Heart left ventricle (tissue), 16 donors: ENCODE data around the gene RAF1. TPM values are rescaled to one million over a fixed set of nuclear protein-coding genes. Genes with fewer than 3 reads are reported as not detected.

Source experiments
- ATAC-seq, 4 donors: fragments of 200-7000 bp; cut with Tn5 transposase; one replicate each; pipeline ENCODE4 v1.9.1; 2020 to 2022; ENCODE audit warnings: moderate library complexity in 4 of 4, mild to moderate bottlenecking in 3 of 4, moderate number of reproducible peaks in 1 of 4
- DNase-seq, 5 donors: peaks; one replicate each; pipeline ENCODE4 v3.0.0-alpha.2; 2020
- H3K27ac ChIP-seq, 12 donors: fragments of 200-600 bp; sonication (generic) in 4 of 12; one replicate each; pipeline versions ENCODE4 v1.5.0 to v1.8.0; 2016 to 2022; ENCODE audit warnings: mild to moderate bottlenecking in 2 of 12
- H3K27me3 ChIP-seq, 9 donors: fragments of 200-600 bp; sonication (generic) in 2 of 9; one replicate each; pipeline versions ENCODE4 v1.5.1 to v1.8.0; 2016 to 2022; ENCODE audit warnings: mild to moderate bottlenecking in 3 of 9
- H3K36me3 ChIP-seq, 9 donors: fragments of 200-600 bp; sonication (generic) in 2 of 9; one replicate each; pipeline versions ENCODE4 v1.5.0 to v1.8.0; 2018 to 2022; ENCODE audit warnings: mild to moderate bottlenecking in 2 of 9
- H3K4me1 ChIP-seq, 12 donors: fragments of 200-600 bp; sonication (generic) in 4 of 12; one replicate each; pipeline versions ENCODE4 v1.5.0 to v1.8.0; 2016 to 2022; ENCODE audit warnings: mild to moderate bottlenecking in 3 of 12
- H3K4me3 ChIP-seq, 12 donors: fragments of 200-600 bp; sonication (generic) in 4 of 12; one replicate each; pipeline versions ENCODE4 v1.5.0 to v1.8.0; 2017 to 2022; ENCODE audit warnings: mild to moderate bottlenecking in 9 of 12, moderate library complexity in 4 of 12
- H3K9me3 ChIP-seq, 12 donors: fragments of 200-600 bp; sonication (generic) in 4 of 12; one replicate each; pipeline versions ENCODE4 v1.5.0 to v1.8.0; 2016 to 2022; ENCODE audit warnings: mild to moderate bottlenecking in 1 of 12
- CTCF ChIP-seq, 12 donors: fragments of 200-600 bp; sonication (generic) in 4 of 12; IDR thresholded peaks; one replicate each; pipeline versions ENCODE4 v1.5.0 to v1.8.0; 2018 to 2022; ENCODE audit warnings: antibody characterized with exemption in 12 of 12, mild to moderate bottlenecking in 5 of 12
- POLR2A ChIP-seq, 2 donors: fragments of 450-650 bp; IDR thresholded peaks; one replicate each; pipeline ENCODE4 v1.6.1; 2017; ENCODE audit warnings: antibody characterized with exemption in 2 of 2, mild to moderate bottlenecking in 2 of 2, moderate library complexity in 2 of 2
- WGBS, 4 donors: extraction: QIAGEN DNeasy Blood & Tissue Kit in 2 of 4; methylation state at CpG; one replicate each; pipeline versions ENCODE4 v1.1.5 to v1.1.7; 2013 to 2018; 5-methylcytosine and 5-hydroxymethylcytosine counted together
- intact Hi-C, 10 donors: fragments of 100-400 bp; cut with DNase I; formaldehyde crosslinking; loops; one replicate each; pipeline versions ENCODE4 v1.11.1 to v1.14.2; 2022
- polyA plus RNA-seq, 2 donors: library from polyadenylated mRNA; stranded (reverse); fragments of 200-250 nt; gene quantifications; one replicate each; pipeline ENCODE4 v1.2.3, GENCODE V29; 2013
- total RNA-seq, 9 donors: library from RNA; depleted of rRNA in 2 of 9; stranded (reverse); fragments of >200 nt in 2 of 9; fragmentation: NEBNext Ultra II Directional in 3 of 9; extraction: Animal tissue kit (Norgen Biotek cat#: 25700) in 3 of 9; gene quantifications; one replicate each; pipeline versions ENCODE4 v1.1.0 to v1.2.4, GENCODE V29; 2016 to 2023
- donor health status: ischemic (EF 13 %, LVEDD 7.1; RV severe dilation, severe dysfunction).
- donor health status: healthy with polysubstance abuse.
- donor health status: DM: no; HTN: yes; CAD: no.
- donor health status: DM: no; HTN: no; CAD: no.
- donor health status: ischemic (EF 25% LVEDD 6.9; RV normal size, moderate dysfunction).
- donor health status: ischemic (EF 25% LVEDD 5.7; RV mildly dilated, moderate dysfunction).
- donor health status: healthy.
- donor health status: DM: yes; HTN: yes; CAD: no.
- donor health status: ischemic (EF 35%, LVEDD 5.7; RV mildly dilated, moderate dysfunction).
- donor health status: nonischemic (EF 11% LVEDD 7.7; RV severe dilation, severe dysfunction).
- donor health status: DM: yes; HTN: yes; CAD: no.
- donor health status: PGD.
- donor health status: ischemic (EF 29% LVEDD 5.4; RV normal size, mild dysfunction).
- donor health status: nonischemic (EF 23%, LVEDD 6.1; RV moderate dilation, normal function).

Gene RAF1
- total and polyA plus RNA-seq, 11 donors = 62.7 to 197 (median 135) TPM

DNA sequence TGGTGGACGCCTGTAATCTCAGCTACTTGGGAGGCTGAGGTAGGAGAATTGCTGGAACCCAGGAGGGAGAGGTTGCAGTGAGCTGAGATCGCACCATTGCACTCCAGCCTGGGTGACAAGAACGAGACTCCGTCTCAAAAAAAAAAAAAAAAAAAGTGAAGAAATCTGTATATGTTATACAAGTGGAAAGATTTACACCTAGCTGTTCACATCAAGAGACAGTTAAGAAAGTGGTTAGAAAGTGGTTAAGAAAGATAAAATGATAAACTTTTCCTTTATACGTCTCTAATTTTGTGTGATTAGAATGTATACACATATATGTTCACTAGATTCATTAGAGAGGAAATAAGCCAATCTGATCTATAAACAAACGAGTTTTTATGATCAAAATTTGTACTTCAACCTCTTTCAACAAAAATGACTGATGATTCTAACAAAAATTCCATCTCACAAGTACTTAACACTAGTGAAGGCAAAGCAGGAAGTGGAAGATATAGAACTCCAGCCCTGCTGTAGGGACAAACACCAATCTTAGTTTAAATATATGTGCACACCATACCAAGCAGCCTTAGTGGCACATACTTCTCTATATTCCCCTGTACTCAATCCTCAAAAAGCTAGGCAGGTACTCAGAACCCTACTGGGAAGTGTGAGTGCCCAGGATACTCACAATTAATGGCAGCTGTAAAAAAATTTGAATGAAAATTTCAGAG, 51.2 kb downstream of the RAF1 start:
- Histone ChIP-seq H3K36me3 (peaks cover 0 to 94% (median 79%) of the 10 kb centered on the region in 9 donors), H3K27me3 (no peaks in the 10 kb centered on the region), H3K9me3 (no peaks in the 10 kb centered on the region), H3K4me1 (peaks cover 0 to 33% (median 2%) of the 10 kb centered on the region in 12 donors), H3K4me3 (no peak overlapping the region), H3K27ac (no peak overlapping the region)
- TF ChIP-seq CTCF (IDR thresholded peaks at IDR 0.05) = no peak
- intact Hi-C loops = no loop called here
- peak in 1 of 4 donors; percentile 30 for ATAC-seq
- no peak for DNase-seq
- WGBS, 4 donors = 79 to 91% (median 85%) methylated on average over 6 of the region's 6 CpGs

DNA sequence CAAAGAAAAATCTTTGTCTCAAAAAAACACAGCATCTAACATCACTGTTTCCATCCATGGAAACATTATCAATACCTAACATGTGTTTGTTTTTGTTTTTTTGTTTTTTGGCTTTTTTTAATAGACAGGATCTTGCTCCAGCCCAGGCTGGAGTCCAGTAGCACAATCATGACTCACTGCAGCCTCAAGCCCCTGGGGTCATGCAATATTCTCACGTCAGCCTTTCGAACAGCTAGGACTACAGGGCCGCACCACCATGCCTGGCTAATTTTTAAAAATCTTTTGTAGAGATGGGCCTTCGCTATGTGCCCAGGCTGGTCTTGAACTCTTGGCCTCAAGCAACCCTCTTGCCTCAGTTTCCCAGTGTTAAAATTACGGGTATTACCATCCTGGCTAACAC, 52.8 kb downstream of the RAF1 start:
- intact Hi-C loops = no loop called here
- Histone ChIP-seq H3K4me3 (no peak overlapping the region), H3K36me3 (peaks cover 0 to 94% (median 79%) of the 10 kb centered on the region in 9 donors), H3K27me3 (no peaks in the 10 kb centered on the region), H3K27ac (no peak overlapping the region), H3K9me3 (no peaks in the 10 kb centered on the region), H3K4me1 (peaks cover 0 to 31% (median 2%) of the 10 kb centered on the region in 12 donors)
- TF ChIP-seq CTCF (IDR thresholded peaks at IDR 0.05) (no peak), POLR2A (IDR thresholded peaks at IDR 0.05) (no peak)
- ATAC-seq (peak in 1 of 4 donors; percentile 61), DNase-seq (no peak)
- 66 to 75% (median 73%) methylated on average over 5 of the region's 5 CpGs for WGBS, 4 donors

DNA sequence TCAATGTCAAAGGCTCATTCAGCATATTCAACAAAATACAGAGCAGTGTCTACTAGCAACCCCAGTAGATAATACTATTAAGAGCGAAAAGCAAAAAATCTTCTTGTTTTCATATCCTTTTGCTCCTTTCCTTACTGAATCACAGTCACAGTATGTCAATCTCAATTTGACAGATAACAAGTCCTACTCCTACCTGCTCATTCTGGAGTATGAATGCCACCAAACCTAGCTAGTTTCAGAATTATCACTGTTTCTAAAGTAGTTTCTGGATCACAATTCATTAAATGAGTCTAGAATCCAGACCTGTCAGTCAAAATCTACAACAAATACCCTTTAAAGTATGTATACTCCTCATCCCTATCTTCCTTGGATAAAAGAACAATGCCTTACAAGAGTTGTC, 55.5 kb downstream of the RAF1 start:
- DNase-seq = no peak
- Histone ChIP-seq H3K36me3 (peaks cover 0 to 96% (median 86%) of the 10 kb centered on the region in 9 donors), H3K27ac (no peak overlapping the region), H3K27me3 (no peaks in the 10 kb centered on the region), H3K4me1 (peaks cover 0 to 6% (median 0%) of the 10 kb centered on the region in 12 donors), H3K4me3 (no peak overlapping the region), H3K9me3 (no peaks in the 10 kb centered on the region)
- intact Hi-C loops = loop anchor here in 1 of 10 donors (10.0 kb wide), 1 partner anchor 116 kb away; no protein-coding TSS in a partner anchor
- no peak for TF ChIP-seq POLR2A (IDR thresholded peaks at IDR 0.05)
- TF ChIP-seq CTCF (IDR thresholded peaks at IDR 0.05) = no peak
- WGBS, 4 donors = 97 to 100% (median 99%) methylated on average over 1 of the region's 1 CpG
- no peak for ATAC-seq

GRCh38 chr3:12603969-12604368, 59.9 kb downstream of the RAF1 start:
- no peak for ATAC-seq
- WGBS, 4 donors = 82 to 91% (median 87%) methylated on average over 2 of the region's 2 CpGs
- H3K9me3 ChIP-seq = no peaks in the 10 kb centered on the region
- H3K4me3 ChIP-seq = no peak overlapping the region
- H3K36me3 ChIP-seq = peaks cover 0 to 100% (median 97%) of the 10 kb centered on the region in 9 donors
- intact Hi-C loops = loop anchor here in 2 of 10 donors (5.0 to 10.0 kb wide), 2 partner anchors 118 to 121 kb away; no protein-coding TSS in a partner anchor
- H3K4me1 ChIP-seq = peaks cover 0 to 5% (median 0%) of the 10 kb centered on the region in 12 donors
- TF ChIP-seq CTCF (IDR thresholded peaks at IDR 0.05) (no peak), POLR2A (IDR thresholded peaks at IDR 0.05) (no peak)
- no peak overlapping the region for H3K27ac ChIP-seq
- no peak for DNase-seq
- no peaks in the 10 kb centered on the region for H3K27me3 ChIP-seq
